Muscle of back (tissue), 13 donors: ENCODE data around the gene TVP23C. TPM values are rescaled to one million over a fixed set of nuclear protein-coding genes. Genes with fewer than 3 reads are reported as not detected.
"Not testable (repeated sequence)": the region's sequence is repeated elsewhere in the genome, so short reads cannot be mapped to it uniquely, and the experiment has no call there.

ENCODE experiments used
- DNase-seq, 3 donors: peaks; one replicate each; pipeline versions ENCODE4 v3.0.0 to v3.0.0-alpha.2; 2013
- long read RNA-seq, 9 donors: transcript quantifications; one replicate each; lab custom pipeline, GENCODE V29; 2026
- polyA plus RNA-seq, 10 donors: library from polyadenylated mRNA; unstranded; fragments of 120-200 nt; gene quantifications; one replicate each; pipeline ENCODE4 v1.2.1, GENCODE V29; 2013; ENCODE audit not compliant: insufficient read length in 10 of 10

Gene TVP23C
- 10 to 100 TPM in 1 of 10 donors, 1 to 10 TPM in 9; 4.3 to 13.8 (median 8.4) TPM for polyA plus RNA-seq
- long read RNA-seq, donor 1, partial matches to known transcripts: 0 of 2 reads
- long read RNA-seq, donor 1, other reads (novel, unspliced or antisense): 0 of 2 reads
- long read RNA-seq, donor 2: 0 reads
- long read RNA-seq, donor 3: 0 reads
- long read RNA-seq, donor 4: 0 reads
- long read RNA-seq, donor 5, partial matches to known transcripts: 0 of 3 reads
- long read RNA-seq, donor 5, other reads (novel, unspliced or antisense): 0 of 3 reads
- long read RNA-seq, donor 6, partial matches to known transcripts: 0 of 1 reads
- long read RNA-seq, donor 6, other reads (novel, unspliced or antisense): 0 of 1 reads
- long read RNA-seq, donor 7: 0 reads
- long read RNA-seq, donor 8: 0 reads
- long read RNA-seq, donor 9: 0 reads

GRCh38 chr17:15563375-15563857 is at the start of gene TVP23C:
TSS of gene TVP23C (minus strand) at chr17:15563483. CDS start at chr17:15563448, 35 bp downstream.
- peak; percentile 52 to 84 (median 63) for DNase-seq

GRCh38 chr17:15592960-15593359 is 29.7 kb upstream of the TVP23C start:
- not testable (repeated sequence) for DNase-seq

- DNase-seq: not testable (repeated sequence)
Measured at GRCh38 chr17:15591986-15592385, 28.7 kb upstream of the TVP23C start.

GRCh38 chr17:15590844-15591243 is 27.6 kb upstream of the TVP23C start:
- DNase-seq: not testable (repeated sequence)

GRCh38 chr17:15589544-15590536 is 26.6 kb upstream of the TVP23C start:
- not testable (repeated sequence) for DNase-seq

- not testable (repeated sequence) for DNase-seq
Measured at GRCh38 chr17:15588017-15588416, 24.7 kb upstream of the TVP23C start.

- not testable (repeated sequence) for DNase-seq
Measured at GRCh38 chr17:15583313-15583712, 20.0 kb upstream of the TVP23C start.

GRCh38 chr17:15581462-15581861 is 18.2 kb upstream of the TVP23C start:
- DNase-seq: not testable (repeated sequence)

GRCh38 chr17:15576848-15577247 is 13.6 kb upstream of the TVP23C start:
- DNase-seq: not testable (repeated sequence)

- DNase-seq: not testable (repeated sequence)
Measured at GRCh38 chr17:15574660-15575059, 11.4 kb upstream of the TVP23C start.

- peak; percentile 7 to 52 (median 13) for DNase-seq
Measured at GRCh38 chr17:15573870-15574269, 10.6 kb upstream of the TVP23C start.

GRCh38 chr17:15562613-15563374 is 489 bp downstream of the TVP23C start:
- DNase-seq: peak in 1 of 3 donors; percentile 2

- DNase-seq: not testable (repeated sequence)
Measured at GRCh38 chr17:15561439-15561838, 1.8 kb downstream of the TVP23C start.

GRCh38 chr17:15558403-15559105 is 4.7 kb downstream of the TVP23C start:
- DNase-seq: not testable (repeated sequence)

GRCh38 chr17:15557334-15557832 is 5.9 kb downstream of the TVP23C start:
- not testable (repeated sequence) for DNase-seq

GRCh38 chr17:15552932-15553331 is 10.4 kb downstream of the TVP23C start:
- DNase-seq: not testable (repeated sequence)

GRCh38 chr17:15549552-15549951 is 13.7 kb downstream of the TVP23C start:
- DNase-seq: not testable (repeated sequence)

- DNase-seq: not testable (repeated sequence)
Measured at GRCh38 chr17:15546604-15547003, 16.7 kb downstream of the TVP23C start.

GRCh38 chr17:15540371-15541219 is 22.7 kb downstream of the TVP23C start:
- DNase-seq: not testable (repeated sequence)
